ENCODE results near the gene SLC5A2.
"Not testable (repeated sequence)": the region's sequence is repeated elsewhere in the genome, so short reads cannot be mapped to it uniquely, and the experiment has no call there.

Gene SLC5A2

DNA sequence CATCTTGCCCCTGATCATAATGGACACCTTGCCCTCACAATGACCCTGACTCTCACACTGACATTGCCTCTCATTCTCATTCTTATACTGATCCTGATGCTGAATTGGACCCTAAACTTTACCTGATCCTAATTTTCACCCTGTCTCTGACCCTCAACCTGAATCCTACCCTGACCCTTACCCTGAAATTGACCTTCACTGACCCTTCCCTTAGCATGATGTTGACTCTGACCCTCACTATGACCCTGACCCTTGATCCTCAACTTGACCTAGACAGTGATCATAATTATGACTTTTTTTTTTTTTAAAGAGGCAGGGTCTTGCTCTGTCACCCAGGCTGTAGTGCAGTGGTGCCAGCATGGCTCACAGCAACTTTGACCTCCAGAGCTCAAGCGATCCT lies 48.2 kb downstream of the SLC5A2 start:
- no peak for DNase-seq

GRCh38 chr16:31532120-31532519 lies 49.2 kb downstream of the SLC5A2 start:
- no peak for DNase-seq

DNA sequence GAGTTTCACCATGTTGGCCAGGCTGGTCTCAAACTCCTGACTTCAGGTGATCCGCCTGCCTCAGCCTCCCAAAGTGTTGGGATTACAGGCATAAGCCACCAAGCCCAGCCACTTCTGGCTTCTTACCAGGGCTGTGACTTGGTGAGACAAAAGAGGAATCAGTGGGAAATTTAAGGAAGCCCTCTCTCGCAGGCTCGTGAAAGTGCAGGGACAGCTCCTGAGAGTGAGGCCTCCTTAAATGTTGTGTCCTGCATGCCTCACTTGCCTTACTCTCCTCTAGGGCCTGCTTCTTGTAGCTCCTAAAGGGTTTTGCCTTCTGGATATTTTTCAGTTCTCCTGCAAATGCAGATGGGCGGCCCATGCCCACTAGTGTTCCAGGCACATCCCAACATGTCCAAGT lies 50.0 kb downstream of the SLC5A2 start:
- no peak for DNase-seq

DNA sequence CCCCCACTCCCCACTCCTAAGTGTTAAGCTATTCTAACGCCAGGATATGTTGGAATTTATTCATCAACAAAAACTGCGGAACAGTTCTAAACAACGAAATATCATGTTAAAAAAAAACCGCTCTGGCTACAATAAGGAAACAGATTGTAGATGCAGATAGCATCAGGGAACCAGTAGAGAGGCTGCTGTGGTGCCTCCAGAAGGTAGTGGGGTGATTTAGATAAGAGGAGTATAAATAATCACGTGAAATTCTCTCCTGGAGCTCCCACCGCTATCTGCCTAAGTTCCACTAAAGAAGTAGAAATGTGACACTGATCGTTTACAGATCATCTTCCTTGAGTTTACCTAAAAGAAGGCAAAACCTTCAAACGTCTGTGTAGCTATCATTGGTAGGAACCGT lies 52.8 kb downstream of the SLC5A2 start:
- no peak for DNase-seq

DNA sequence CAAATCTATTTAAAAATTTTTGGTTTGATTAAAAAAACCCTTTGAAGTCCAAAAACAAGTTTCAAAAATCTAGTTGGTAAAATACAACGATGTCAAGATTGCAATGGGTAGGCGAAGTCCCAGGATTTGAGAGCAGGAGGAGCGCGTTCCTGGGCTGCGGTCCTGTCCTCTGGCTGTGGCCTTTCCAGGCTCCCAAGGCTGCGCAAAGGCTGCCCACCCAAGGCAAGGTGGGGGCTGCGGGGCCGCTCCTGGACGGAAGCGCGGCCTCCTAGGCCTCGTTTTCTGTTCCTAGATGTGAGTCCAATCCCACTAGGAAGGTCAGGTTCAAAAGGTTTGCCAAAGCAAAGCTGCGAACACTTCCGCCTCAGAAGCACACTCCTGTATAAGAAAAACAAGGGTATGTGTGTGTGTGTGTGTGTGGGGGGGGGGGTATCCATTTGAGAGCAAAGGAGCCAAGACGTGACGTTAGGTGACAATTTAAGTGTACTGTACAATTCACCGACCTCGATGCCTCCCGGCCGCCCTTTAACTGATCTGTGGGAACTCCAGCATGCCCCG lies 54.0 kb downstream of the SLC5A2 start:
- DNase-seq = no peak

DNA sequence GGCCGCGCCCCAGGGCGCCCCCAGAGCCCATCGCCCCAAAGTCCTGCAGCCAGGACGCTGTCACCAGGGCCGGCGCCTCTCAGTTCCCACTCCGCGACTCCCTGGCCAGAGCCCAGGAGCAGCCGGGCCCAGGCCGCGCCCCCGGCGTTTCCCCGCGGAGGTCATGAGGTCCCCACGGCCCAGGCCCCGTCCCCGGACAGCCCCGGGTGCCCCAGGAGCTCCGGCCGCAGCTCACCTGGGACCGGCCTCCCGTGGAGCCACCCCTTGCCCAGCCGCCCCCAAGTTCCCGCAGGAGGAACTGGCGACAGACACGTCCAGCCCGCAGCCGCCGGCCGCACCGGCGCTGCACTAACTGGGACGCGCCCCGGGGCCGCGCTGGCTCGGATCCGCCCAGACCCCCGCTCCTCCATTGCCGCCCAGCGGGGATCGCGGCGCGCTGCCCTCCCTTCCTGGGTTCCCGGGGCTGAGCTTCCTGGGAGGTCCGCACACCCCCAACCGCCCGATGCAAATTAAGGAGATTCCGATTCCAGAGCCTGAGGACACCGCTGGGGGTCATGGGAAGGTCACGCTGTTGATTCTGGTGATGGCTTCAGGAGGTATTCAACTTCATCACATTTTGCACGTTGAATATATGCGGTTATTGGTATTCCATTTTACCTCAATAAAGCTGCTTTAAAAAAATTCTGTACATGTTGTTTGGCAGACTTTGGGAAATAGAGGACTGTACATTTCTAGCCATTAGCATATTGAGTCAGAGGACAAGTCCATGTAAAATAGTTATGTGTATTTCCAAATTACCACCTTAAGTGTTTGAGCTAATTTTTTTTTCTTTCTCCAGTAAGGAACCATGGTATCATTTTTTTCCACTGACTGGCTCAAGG lies 54.7 kb downstream of the SLC5A2 start:
- no peak for DNase-seq

DNA sequence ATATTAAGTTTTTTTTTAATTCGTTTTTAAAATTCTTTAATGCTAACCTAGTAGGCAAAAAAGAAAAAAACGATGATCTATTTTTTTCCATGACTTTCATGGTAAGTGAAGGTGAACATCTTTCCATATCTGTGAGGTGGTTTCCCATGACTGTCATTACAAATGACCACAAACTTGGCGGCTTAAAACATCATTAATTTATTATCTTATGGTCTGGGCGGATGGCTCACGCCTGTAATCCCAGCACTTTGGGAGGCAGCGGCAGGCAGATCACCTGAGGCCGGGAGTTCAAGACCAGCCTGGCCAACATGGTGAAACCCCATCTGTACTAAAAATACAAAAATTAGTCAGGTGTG lies 55.3 kb downstream of the SLC5A2 start:
- DNase-seq = not testable (repeated sequence)

- not testable (repeated sequence) for DNase-seq
Observed at GRCh38 chr16:31539762-31540161, 56.8 kb downstream of the SLC5A2 start.

All from cortex of kidney (tissue), 1 donor.